ENCODE measurements around the gene PPP1R37. TPM values are rescaled to one million over a fixed set of nuclear protein-coding genes. Genes with fewer than 3 reads are reported as not detected.

PPP1R37 gene
- total RNA-seq, 1 donor from 2014 or later: 27.7 TPM

- no peak for DNase-seq
Observed at GRCh38 chr19:45071545-45071938, 21.4 kb upstream of the PPP1R37 start.

- DNase-seq: no peak
Observed at GRCh38 chr19:45071969-45072790, 20.8 kb upstream of the PPP1R37 start.

GRCh38 chr19:45074744-45075300 lies 18.2 kb upstream of the PPP1R37 start:
- peak; percentile 11 for DNase-seq

GRCh38 chr19:45075301-45076028 lies 17.5 kb upstream of the PPP1R37 start:
- peak; percentile 50 for DNase-seq

GRCh38 chr19:45076029-45076850 lies 16.7 kb upstream of the PPP1R37 start, which contains the start of gene ZNF296:
Gene ZNF296 (minus strand): TSS chr19:45076478. CDS start chr19:45076373, 105 bp downstream.
- DNase-seq: peak; percentile 63

GRCh38 chr19:45076851-45077730 lies 15.9 kb upstream of the PPP1R37 start:
- DNase-seq: no peak

GRCh38 chr19:45078390-45079062 lies 14.5 kb upstream of the PPP1R37 start:
- no peak for DNase-seq

- peak; percentile 81 for DNase-seq
Observed at GRCh38 chr19:45079063-45079910, 13.7 kb upstream of the PPP1R37 start, which contains the start of gene GEMIN7. Gene GEMIN7 (plus strand): TSS chr19:45079260. CDS start chr19:45090115, 10,855 bp downstream.

- DNase-seq: no peak
Observed at GRCh38 chr19:45079911-45080370, 13.0 kb upstream of the PPP1R37 start.

GRCh38 chr19:45082170-45082569 lies 10.8 kb upstream of the PPP1R37 start:
- DNase-seq: no peak

GRCh38 chr19:45086480-45086879 lies 6.5 kb upstream of the PPP1R37 start:
- no peak for DNase-seq

GRCh38 chr19:45087531-45087930 lies 5.4 kb upstream of the PPP1R37 start:
- no peak for DNase-seq

GRCh38 chr19:45090034-45090433 lies 2.9 kb upstream of the PPP1R37 start:
- DNase-seq: no peak

- no peak for DNase-seq
Observed at GRCh38 chr19:45090606-45091005, 2.4 kb upstream of the PPP1R37 start.

- DNase-seq: peak; percentile 100
Observed at GRCh38 chr19:45091031-45091923, 1.7 kb upstream of the PPP1R37 start.

GRCh38 chr19:45094137-45094536 lies 1.2 kb downstream of the PPP1R37 start:
- DNase-seq: no peak

- DNase-seq: no peak
Observed at GRCh38 chr19:45094707-45095106, 1.7 kb downstream of the PPP1R37 start.
